HUES6 (cell line): ENCODE measurements around the gene ADPRHL1.

ENCODE experiments used
- H3K27ac ChIP-seq: 2 replicates; pipeline ENCODE4 v1.7.0; 2013; ENCODE audit warnings: low read depth, mild to moderate bottlenecking, low read length, inconsistent platforms
- H3K27me3 ChIP-seq: 2 replicates; pipeline ENCODE4 v1.6.1; 2013; ENCODE audit warnings: low read length; ENCODE audit not compliant: control insufficient read depth, insufficient read depth
- H3K36me3 ChIP-seq: 2 replicates; pipeline ENCODE4 v1.6.1; 2013; ENCODE audit warnings: low read length; ENCODE audit not compliant: control insufficient read depth, insufficient read depth
- H3K4me1 ChIP-seq: 2 replicates; pipeline ENCODE4 v1.6.1; 2013; ENCODE audit warnings: low read length; ENCODE audit not compliant: control insufficient read depth, insufficient read depth
- H3K4me3 ChIP-seq: 2 replicates; pipeline ENCODE4 v1.5.1; 2013; ENCODE audit warnings: low read depth, low read length
- H3K9ac ChIP-seq: one replicate; pipeline ENCODE4 v1.6.1; 2013; ENCODE audit warnings: mild to moderate bottlenecking, low read length
- H3K9me3 ChIP-seq: 2 replicates; pipeline ENCODE4 v1.6.1; 2013; ENCODE audit warnings: low read depth, low read length; ENCODE audit not compliant: control insufficient read depth, insufficient read depth

ADPRHL1 gene

GRCh38 chr13:113422807-113423519 lies 30.3 kb downstream of the ADPRHL1 start:
- Histone ChIP-seq H3K27me3 (peaks cover 4% of the 10 kb centered on the region; the same call in 1 of the 2 replicates), H3K9me3 (no peaks in the 10 kb centered on the region), H3K4me1 (peaks cover 18% of the 10 kb centered on the region; the same call in 1 of the 2 replicates)

GRCh38 chr13:113421673-113422270 lies 31.5 kb downstream of the ADPRHL1 start:
- H3K27me3 ChIP-seq = peaks cover 4% of the 10 kb centered on the region; the same call in 1 of the 2 replicates
- peaks cover 18% of the 10 kb centered on the region; the same call in 1 of the 2 replicates for H3K4me1 ChIP-seq
- no peak overlapping the region for H3K4me3 ChIP-seq
- H3K27ac ChIP-seq = no peak overlapping the region
- no peaks in the 10 kb centered on the region for H3K9me3 ChIP-seq
- H3K36me3 ChIP-seq = no peaks in the 10 kb centered on the region
- H3K9ac ChIP-seq = no peak overlapping the region

More at GRCh38 chr13:113422807-113423519, 30.3 kb downstream of the ADPRHL1 start:
- H3K36me3 ChIP-seq = no peaks in the 10 kb centered on the region
- no peak overlapping the region for H3K9ac ChIP-seq
- H3K4me3 ChIP-seq = no peak overlapping the region
- no peak overlapping the region for H3K27ac ChIP-seq

GRCh38 chr13:113420833-113421600 lies 32.3 kb downstream of the ADPRHL1 start:
- no peak overlapping the region for H3K27ac ChIP-seq
- H3K36me3 ChIP-seq = no peaks in the 10 kb centered on the region
- no peak overlapping the region for H3K4me3 ChIP-seq
- no peak overlapping the region for H3K9ac ChIP-seq
- H3K4me1 ChIP-seq = peaks cover 18% of the 10 kb centered on the region; the same call in 1 of the 2 replicates
- peaks cover 4% of the 10 kb centered on the region; the same call in 1 of the 2 replicates for H3K27me3 ChIP-seq
- H3K9me3 ChIP-seq = no peaks in the 10 kb centered on the region

DNA sequence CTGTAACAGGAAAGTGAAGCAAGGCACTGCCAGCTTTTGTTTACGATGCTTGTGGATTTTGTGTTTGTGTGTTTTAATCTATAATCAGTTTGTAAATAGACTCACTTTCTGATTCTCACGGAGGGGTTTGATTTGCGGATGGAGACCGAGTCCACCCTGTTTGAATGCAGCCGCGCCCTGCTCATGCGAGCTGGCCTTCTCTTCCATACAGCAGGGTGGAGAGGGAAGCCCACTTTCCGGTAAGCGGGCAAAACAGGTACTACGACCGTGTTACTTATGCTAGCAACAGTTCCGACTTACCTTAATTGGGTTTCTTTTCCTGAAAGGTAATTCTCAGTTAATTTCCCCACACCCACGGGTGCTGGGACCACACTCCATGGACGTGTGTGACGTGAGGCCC lies 33.1 kb downstream of the ADPRHL1 start:
- Histone ChIP-seq H3K9ac (no peak overlapping the region), H3K27me3 (peaks cover 4% of the 10 kb centered on the region; the same call in 1 of the 2 replicates), H3K4me1 (peaks cover 18% of the 10 kb centered on the region; the same call in 1 of the 2 replicates), H3K36me3 (no peaks in the 10 kb centered on the region), H3K27ac (no peak overlapping the region), H3K9me3 (no peaks in the 10 kb centered on the region), H3K4me3 (no peak overlapping the region)

DNA sequence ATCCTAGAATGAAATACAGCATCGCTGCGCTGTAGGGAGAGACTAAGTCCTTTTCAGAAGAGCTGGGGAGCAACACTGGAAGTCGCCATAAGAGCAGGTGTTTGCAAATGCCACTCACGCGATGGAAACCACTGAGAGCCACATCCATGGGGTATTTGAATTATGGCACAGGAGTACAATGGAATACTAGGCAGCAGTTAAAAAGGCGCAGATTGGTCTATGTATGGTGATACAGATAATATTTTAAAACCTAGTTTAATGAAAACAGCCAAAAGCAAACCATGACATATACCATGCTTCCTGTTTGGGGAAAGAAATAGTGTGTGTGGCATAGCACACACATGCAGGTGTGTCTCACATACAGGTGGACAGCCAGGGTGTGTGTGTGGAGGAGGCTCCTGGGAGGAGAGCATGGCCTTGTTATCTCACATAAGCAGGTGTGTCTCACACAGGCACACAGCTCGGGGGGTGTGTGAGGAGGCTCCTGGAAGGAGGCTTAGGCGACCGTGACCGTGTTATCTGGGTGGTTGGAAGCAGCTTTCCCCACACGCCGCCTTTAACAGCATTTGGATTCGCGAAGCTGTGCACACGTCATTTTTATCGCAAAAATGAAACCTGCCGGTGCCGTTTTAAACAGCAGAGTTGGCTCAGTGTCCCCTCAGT lies 33.6 kb downstream of the ADPRHL1 start:
- Histone ChIP-seq H3K9ac (no peak overlapping the region), H3K4me1 (peaks cover 18% of the 10 kb centered on the region; the same call in 1 of the 2 replicates), H3K9me3 (no peaks in the 10 kb centered on the region), H3K36me3 (no peaks in the 10 kb centered on the region), H3K27me3 (peaks cover 4% of the 10 kb centered on the region; the same call in 1 of the 2 replicates), H3K4me3 (no peak overlapping the region), H3K27ac (no peak overlapping the region)

- Histone ChIP-seq H3K27me3 (peaks cover 4% of the 10 kb centered on the region; the same call in 1 of the 2 replicates), H3K4me3 (no peak overlapping the region), H3K36me3 (no peaks in the 10 kb centered on the region), H3K9me3 (no peaks in the 10 kb centered on the region), H3K27ac (no peak overlapping the region), H3K9ac (no peak overlapping the region), H3K4me1 (peaks cover 22% of the 10 kb centered on the region; the same call in 1 of the 2 replicates)
These were observed 34.6 kb downstream of the ADPRHL1 start for GRCh38 chr13:113418722-113419049.

GRCh38 chr13:113417836-113418721 lies 35.2 kb downstream of the ADPRHL1 start:
- H3K27ac ChIP-seq = no peak overlapping the region
- H3K27me3 ChIP-seq = peaks cover 4% of the 10 kb centered on the region; the same call in 1 of the 2 replicates

GRCh38 chr13:113417008-113417751 lies 36.1 kb downstream of the ADPRHL1 start:
- peaks cover 4% of the 10 kb centered on the region; the same call in 1 of the 2 replicates for H3K27me3 ChIP-seq
- no peak overlapping the region for H3K9ac ChIP-seq
- no peaks in the 10 kb centered on the region for H3K9me3 ChIP-seq
- H3K36me3 ChIP-seq = no peaks in the 10 kb centered on the region
- H3K4me3 ChIP-seq = no peak overlapping the region
- H3K4me1 ChIP-seq = peaks cover 10% of the 10 kb centered on the region; the same call in 1 of the 2 replicates
- H3K27ac ChIP-seq = no peak overlapping the region

More at GRCh38 chr13:113417836-113418721, 35.2 kb downstream of the ADPRHL1 start:
- Histone ChIP-seq H3K36me3 (no peaks in the 10 kb centered on the region), H3K9ac (no peak overlapping the region), H3K4me3 (no peak overlapping the region), H3K4me1 (peaks cover 18% of the 10 kb centered on the region; the same call in 1 of the 2 replicates), H3K9me3 (no peaks in the 10 kb centered on the region)

- no peak overlapping the region for H3K9ac ChIP-seq
- H3K27ac ChIP-seq = no peak overlapping the region
- H3K4me3 ChIP-seq = no peak overlapping the region
- no peaks in the 10 kb centered on the region for H3K36me3 ChIP-seq
- H3K27me3 ChIP-seq = peaks cover 4% of the 10 kb centered on the region; the same call in 1 of the 2 replicates
- no peaks in the 10 kb centered on the region for H3K9me3 ChIP-seq
- peaks cover 3% of the 10 kb centered on the region; the same call in 1 of the 2 replicates for H3K4me1 ChIP-seq
These were observed 37.5 kb downstream of the ADPRHL1 start for GRCh38 chr13:113415825-113416224.
